Measurements from ENCODE around the gene CLDN5.

CLDN5 gene

GRCh38 chr22:19546680-19547079, 22.5 kb upstream of the CLDN5 start:
- TF ChIP-seq GABPA (IDR thresholded peaks at IDR 0.05; ENCODE audit: low read depth): no peak
- no peak for TF ChIP-seq CTCF (IDR thresholded peaks at IDR 0.05; ENCODE audit: insufficient read depth, low read length)
- TF ChIP-seq SPI1 (IDR thresholded peaks at IDR 0.05; ENCODE audit: borderline replicate concordance, low read depth): no peak
- TF ChIP-seq REST (IDR thresholded peaks at IDR 0.05; ENCODE audit: insufficient replicate concordance, low read depth): no peak
- TF ChIP-seq POLR2AphosphoS5 (IDR thresholded peaks at IDR 0.05; ENCODE audit: low read depth): no peak
- Histone ChIP-seq H3K27me3 (ENCODE audit: insufficient read depth, poor library complexity, severe bottlenecking) (peaks cover 5% of the 10 kb centered on the region), H3K4me3 (replicated peaks; ENCODE audit: insufficient read depth, low read length) (no peak overlapping the region)

GRCh38 chr22:19545935-19546207, 21.7 kb upstream of the CLDN5 start:
- Histone ChIP-seq H3K4me3 (replicated peaks; ENCODE audit: insufficient read depth, low read length) (no peak overlapping the region), H3K27me3 (ENCODE audit: insufficient read depth, poor library complexity, severe bottlenecking) (peaks cover 5% of the 10 kb centered on the region), H3K27ac (replicated peaks) (no peak overlapping the region)
- TF ChIP-seq CTCF (IDR thresholded peaks at IDR 0.05; ENCODE audit: insufficient read depth, low read length) (no peak), SPI1 (IDR thresholded peaks at IDR 0.05; ENCODE audit: borderline replicate concordance, low read depth) (no peak), POLR2AphosphoS5 (IDR thresholded peaks at IDR 0.05; ENCODE audit: low read depth) (no peak), GABPA (IDR thresholded peaks at IDR 0.05; ENCODE audit: low read depth) (no peak), REST (IDR thresholded peaks at IDR 0.05; ENCODE audit: insufficient replicate concordance, low read depth) (no peak)
- DNase-seq (ENCODE audit: low read depth in 1 of 2, low spot score in 1 of 2): no peak

More at GRCh38 chr22:19546680-19547079, 22.5 kb upstream of the CLDN5 start:
- DNase-seq (ENCODE audit: low read depth in 1 of 2, low spot score in 1 of 2): peak; percentile 10 to 59
- H3K27ac ChIP-seq (replicated peaks): no peak overlapping the region

- H3K4me3 ChIP-seq (replicated peaks; ENCODE audit: insufficient read depth, low read length): no peak overlapping the region
- TF ChIP-seq GABPA (IDR thresholded peaks at IDR 0.05; ENCODE audit: low read depth) (no peak), POLR2AphosphoS5 (IDR thresholded peaks at IDR 0.05; ENCODE audit: low read depth) (no peak), CTCF (IDR thresholded peaks at IDR 0.05; ENCODE audit: insufficient read depth, low read length) (no peak), SPI1 (IDR thresholded peaks at IDR 0.05; ENCODE audit: borderline replicate concordance, low read depth) (no peak), REST (IDR thresholded peaks at IDR 0.05; ENCODE audit: insufficient replicate concordance, low read depth) (no peak)
- H3K27ac ChIP-seq (replicated peaks): no peak overlapping the region
- H3K27me3 ChIP-seq (ENCODE audit: insufficient read depth, poor library complexity, severe bottlenecking): peaks cover 8% of the 10 kb centered on the region
- no peak for DNase-seq (ENCODE audit: low read depth in 1 of 2, low spot score in 1 of 2)
These were observed 19.9 kb upstream of the CLDN5 start for GRCh38 chr22:19543970-19544708.
